Cardiac fibroblast (primary cell): ENCODE results near the gene SLC7A5.

Experiments
- DNase-seq, 2 donors: peaks; one replicate each; pipeline versions ENCODE4 v3.0.0 to v3.0.0-alpha.2; 2010; ENCODE audit warnings: low read depth in 2 of 2
- H3K4me3 ChIP-seq, 2 donors: replicated peaks in 1 of 2; 1 replicate in 1 of 2; 2 replicates in 1 of 2; pipeline ENCODE4 v1.5.1; 2011; ENCODE audit warnings: low read depth in 2 of 2, low read length in 2 of 2, mild to moderate bottlenecking in 2 of 2, moderate library complexity in 1 of 2
- CTCF ChIP-seq: IDR thresholded peaks from one replicate; pipeline ENCODE4 v1.5.1; 2011; ENCODE audit warnings: low read depth, mild to moderate bottlenecking, low read length, inconsistent platforms

SLC7A5 gene

GRCh38 chr16:87782033-87782432 is 87.3 kb downstream of the SLC7A5 start:
- TF ChIP-seq CTCF: no peak

GRCh38 chr16:87780385-87780989 is 88.8 kb downstream of the SLC7A5 start:
- peak; percentile 57 to 73 for DNase-seq
- H3K4me3 ChIP-seq: no peak overlapping the region
- no peak for TF ChIP-seq CTCF

More at GRCh38 chr16:87782033-87782432, 87.3 kb downstream of the SLC7A5 start:
- no peak overlapping the region for H3K4me3 ChIP-seq
- no peak for DNase-seq
